GM12878 (cell line): ENCODE results near the gene EVX1. TPM values are rescaled to one million over a fixed set of nuclear protein-coding genes. Genes with fewer than 3 reads are reported as not detected.

Experiments
- ATAC-seq: fragments of 200-7000 bp; cut with Tn5 transposase; 3 replicates; pipeline ENCODE4 v1.9.1; 2020; ENCODE audit warnings: mild to moderate bottlenecking, moderate library complexity
- BruUV-seq: library from RNA; stranded (reverse); fragments of 400-500 nt; replicated peaks from 2 replicates; lab custom pipeline; 2021; lab: Mats Ljungman, UMichigan
- CTCF ChIA-PET: fragments of 300-600 bp; sonication (Branson Sonifier 250); formaldehyde crosslinking; extraction: SDS; loops from one replicate; lab custom pipeline; 2021; ENCODE audit warnings: inconsistent platforms; lab: Yijun Ruan, JAX
- POLR2A ChIA-PET: fragments of 350-600 bp; formaldehyde crosslinking; extraction: SDS; loops from one replicate; lab custom pipeline; 2021; ENCODE audit warnings: inconsistent platforms; lab: Charles Lee
- RAD21 ChIA-PET: fragments of 300-600 bp; sonication (Branson Sonifier 250); formaldehyde crosslinking; loops from one replicate; lab custom pipeline; 2023; ENCODE audit warnings: antibody characterized with exemption; ENCODE audit not compliant: unreplicated experiment; lab: Charles Lee
- SMC1A ChIA-PET: fragments of 300-600 bp; sonication (Branson Sonifier 250); formaldehyde crosslinking; loops from one replicate; lab custom pipeline; 2023; ENCODE audit not compliant: unreplicated experiment, uncharacterized antibody; lab: Charles Lee
- DNase-seq: peaks from one replicate; pipeline ENCODE4 v3.0.0-alpha.2; 2011; ENCODE audit warnings: low read depth, low spot score
- FAIRE-seq: peaks from 3 replicates; lab custom pipeline; 2011; peaks lifted over from hg19 to GRCh38; lab: Jason Lieb, UNC
- H2AFZ ChIP-seq: 2 replicates; pipeline ENCODE4 v1.6.0; 2011; ENCODE audit warnings: low read depth, low read length, control low read depth; ENCODE audit not compliant: control insufficient read depth
- H3K27ac ChIP-seq: 2 replicates; pipeline ENCODE4 v1.5.1; 2011; ENCODE audit warnings: control low read depth; ENCODE audit not compliant: control insufficient read depth, insufficient read depth
- H3K27me3 ChIP-seq, 2 experiments: replicated peaks in 1 of 2; 2 replicates each; pipeline versions ENCODE4 v1.6.0 to v1.6.1; 2011; ENCODE audit warnings: low read length in 1 of 2; ENCODE audit not compliant: control insufficient read depth in 2 of 2, insufficient read depth in 2 of 2
- H3K36me3 ChIP-seq, 2 experiments: 2 replicates each; pipeline ENCODE4 v1.5.1; 2011; ENCODE audit warnings: low read length in 1 of 2; ENCODE audit not compliant: control insufficient read depth in 2 of 2, insufficient read depth in 2 of 2
- H3K4me1 ChIP-seq: 2 replicates; pipeline ENCODE4 v1.6.1; 2011; ENCODE audit warnings: mild to moderate bottlenecking, low read length, moderate library complexity, mixed read lengths; ENCODE audit not compliant: control insufficient read depth, insufficient read depth
- H3K4me2 ChIP-seq: 2 replicates; pipeline ENCODE4 v1.6.0; 2011; ENCODE audit warnings: control low read depth; ENCODE audit not compliant: control insufficient read depth, insufficient read depth
- H3K4me3 ChIP-seq: fragments of 200-600 bp; sonication (generic); 2 replicates; pipeline ENCODE4 v1.5.1; 2016
- H3K79me2 ChIP-seq: 2 replicates; pipeline ENCODE4 v1.6.0; 2011; ENCODE audit warnings: low read length; ENCODE audit not compliant: control insufficient read depth, insufficient read depth
- H3K9ac ChIP-seq: 2 replicates; pipeline ENCODE4 v1.8.0; 2011; ENCODE audit warnings: low read length, control low read depth, mixed read lengths; ENCODE audit not compliant: control insufficient read depth, insufficient read depth
- H3K9me3 ChIP-seq: replicated peaks from 3 replicates; pipeline ENCODE4 v1.5.1; 2011; ENCODE audit warnings: mild to moderate bottlenecking, low read length; ENCODE audit not compliant: control insufficient read depth, insufficient read depth
- H4K20me1 ChIP-seq: 2 replicates; pipeline ENCODE4 v1.6.0; 2011; ENCODE audit not compliant: control insufficient read depth, insufficient read depth
- EP300 ChIP-seq, 2 experiments: fragments of 150-350 bp in 1 of 2; IDR thresholded peaks; 2 replicates each; pipeline ENCODE4 v1.6.1; 2011 to 2012; ENCODE audit warnings: low read depth in 2 of 2, low read length in 2 of 2, borderline replicate concordance in 1 of 2, improper control_type of control experiment in 1 of 2, inconsistent platforms in 1 of 2; ENCODE audit not compliant: control insufficient read depth in 1 of 2
- HDAC6 ChIP-seq: fragments of 200-600 bp; sonication (generic); IDR thresholded peaks from one replicate; pipeline ENCODE4 v1.8.0; 2017; ENCODE audit warnings: antibody characterized with exemption; ENCODE audit not compliant: unreplicated experiment
- IRF3 ChIP-seq: fragments of 450-650 bp; IDR thresholded peaks from 2 replicates; pipeline ENCODE4 v1.6.1; 2014; ENCODE audit warnings: mild to moderate bottlenecking
- NR2C2 ChIP-seq: IDR thresholded peaks from 2 replicates; pipeline ENCODE4 v1.6.1; 2011; ENCODE audit warnings: borderline replicate concordance, low read depth; ENCODE audit not compliant: control insufficient read depth, insufficient read length
- PAX5 ChIP-seq: IDR thresholded peaks from 2 replicates; pipeline ENCODE4 v1.6.1; 2011; ENCODE audit warnings: low read depth, low read length, borderline replicate concordance
- WGBS: methylation state at CpG from one replicate; pipeline ENCODE4 v1.1.6; 2016; ENCODE audit warnings: low lambda C conversion rate; ENCODE audit not compliant: insufficient replicate concordance, insufficient coverage; ENCODE audit errors: missing lambda C conversion rate; 5-methylcytosine and 5-hydroxymethylcytosine counted together
- in situ Hi-C: fragments of 300-500 bp; cut with MboI; formaldehyde crosslinking; loops from 9 replicates; pipeline ENCODE4 v1.14.3; 2018; ENCODE audit warnings: mixed read lengths
- intact Hi-C: fragments of 100-400 bp; cut with micrococcal nuclease; formaldehyde crosslinking; loops from one replicate; pipeline ENCODE4 v1.14.2; 2022; ENCODE audit not compliant: unreplicated experiment
- polyA plus RNA-seq, 11 experiments: library from polyadenylated mRNA; depleted of rRNA in 4 of 11; unstranded in 6 of 11; stranded (reverse) in 5 of 11; fragments of >200 nt; fragmentation: Nextera tagmentation in 4 of 11; fragmentation: Illumina TruSeq in 1 of 11; extraction: Ambion mirVana in 4 of 11; extraction: Trizol in 1 of 11; gene quantifications; 1 replicate in 1 of 11; 2 replicates in 10 of 11; pipeline versions ENCODE4 v1.2.1 to v1.2.3, GENCODE V29; 2011 to 2016; ENCODE audit warnings: inconsistent platforms in 2 of 11, missing spikeins in 2 of 11, low read depth in 1 of 11
- total RNA-seq, 4 experiments: library from RNA; depleted of rRNA in 3 of 4; stranded (reverse); fragments of >200 nt in 3 of 4; fragmentation: Illumina TruSeq in 1 of 4; extraction: Trizol in 1 of 4; gene quantifications; 2 replicates each; pipeline versions ENCODE4 v1.2.1 to v1.2.3, GENCODE V29; 2013 to 2021
- TF ChIP-seq, protein P1 (sequence below): IDR thresholded peaks from 2 replicates; pipeline ENCODE4 v1.6.1; 2012; ENCODE audit warnings: low read length, inconsistent platforms

EVX1 gene
- total and polyA plus RNA-seq, 10 of the 15 experiments (the other 5 are each of a cell fraction or from before 2014, with no cell fraction given): not detected

DNA sequence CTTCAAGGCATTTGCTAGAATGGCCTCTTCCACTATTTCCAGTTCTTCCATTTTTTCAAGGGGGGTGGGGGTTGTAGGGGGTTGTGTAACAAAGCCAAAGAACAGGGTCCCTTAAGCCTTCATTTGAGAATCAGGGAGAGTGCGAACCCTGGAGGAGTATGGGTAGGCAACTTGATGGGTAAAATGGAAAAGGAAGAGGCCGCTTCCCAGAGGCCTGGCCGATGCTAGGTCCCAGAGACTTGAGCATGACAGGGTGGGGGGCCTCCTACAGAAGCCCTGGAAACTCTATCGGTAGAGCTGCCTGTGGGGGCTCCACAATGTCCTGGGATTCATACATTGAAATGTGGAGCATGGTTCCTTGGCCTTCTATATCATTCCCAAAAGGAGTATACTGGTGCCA lies 33.6 kb upstream of the EVX1 start:
- intact Hi-C loops (no loop called here), in situ Hi-C loops (no loop called here)
- Histone ChIP-seq H3K4me3 (no peak overlapping the region), H3K4me2 (no peak overlapping the region), H3K9me3 (no peaks in the 10 kb centered on the region), H3K4me1 (no peaks in the 10 kb centered on the region), H2AFZ (no peak overlapping the region), H3K9ac (no peak overlapping the region), H3K36me3 (no peaks in the 10 kb centered on the region), H4K20me1 (no peaks in the 10 kb centered on the region), H3K27ac (no peak overlapping the region), H3K27me3 (peaks cover 11 to 34% of the 10 kb centered on the region in 2 experiments), H3K79me2 (no peaks in the 10 kb centered on the region)
- FAIRE-seq: no peak
- TF ChIP-seq IRF3 (no peak), PAX5 (no peak), NR2C2 (no peak), HDAC6 (no peak), EP300 (IDR thresholded peaks at IDR 0.05; ENCODE audit: borderline replicate concordance in 1 of 2, control insufficient read depth in 1 of 2, low read depth in 2 of 2, low read length in 2 of 2) (no peak)
- TF ChIP-seq, protein P1, sequence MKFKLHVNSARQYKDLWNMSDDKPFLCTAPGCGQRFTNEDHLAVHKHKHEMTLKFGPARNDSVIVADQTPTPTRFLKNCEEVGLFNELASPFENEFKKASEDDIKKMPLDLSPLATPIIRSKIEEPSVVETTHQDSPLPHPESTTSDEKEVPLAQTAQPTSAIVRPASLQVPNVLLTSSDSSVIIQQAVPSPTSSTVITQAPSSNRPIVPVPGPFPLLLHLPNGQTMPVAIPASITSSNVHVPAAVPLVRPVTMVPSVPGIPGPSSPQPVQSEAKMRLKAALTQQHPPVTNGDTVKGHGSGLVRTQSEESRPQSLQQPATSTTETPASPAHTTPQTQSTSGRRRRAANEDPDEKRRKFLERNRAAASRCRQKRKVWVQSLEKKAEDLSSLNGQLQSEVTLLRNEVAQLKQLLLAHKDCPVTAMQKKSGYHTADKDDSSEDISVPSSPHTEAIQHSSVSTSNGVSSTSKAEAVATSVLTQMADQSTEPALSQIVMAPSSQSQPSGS: no peak
- WGBS: 5% methylated on average over 4 of the region's 4 CpGs
- ChIA-PET RAD21 (interaction anchor here (1.6 kb wide), 1 partner anchor 397 kb away, joined by 5 read pairs; no protein-coding TSS in a partner anchor), SMC1A (interaction anchor here (1.5 kb wide), 1 partner anchor 712 kb away, joined by 6 read pairs; no protein-coding TSS in a partner anchor), POLR2A (no interaction called here), CTCF (interaction anchor here (0.6 to 4.1 kb wide), 5 partner anchors 13 to 712 kb away, joined by 3 to 23 read pairs (median 7); no protein-coding TSS in a partner anchor)
- ATAC-seq: no peak
- no TSS peak for BruUV-seq
- DNase-seq: no peak
